ENCODE data around the gene CKS1B.

Gene CKS1B

GRCh38 chr1:154974102-154974807 lies at the start of gene CKS1B:
Gene CKS1B (plus strand): TSS chr1:154974681. CDS start chr1:154974746, 65 bp downstream.
- peak; percentile 100 for DNase-seq

GRCh38 chr1:154925335-154926170 lies 48.9 kb upstream of the CKS1B start:
- no peak for DNase-seq

- DNase-seq: no peak
Observed at GRCh38 chr1:154926201-154926600, 48.3 kb upstream of the CKS1B start.

GRCh38 chr1:154931940-154932487 lies 42.5 kb upstream of the CKS1B start:
- no peak for DNase-seq

GRCh38 chr1:154934358-154934948 lies 40.0 kb upstream of the CKS1B start:
- no peak for DNase-seq

- DNase-seq: no peak
Observed at GRCh38 chr1:154935749-154936554, 38.5 kb upstream of the CKS1B start.

- DNase-seq: peak; percentile 96
Observed at GRCh38 chr1:154936555-154937084, 37.9 kb upstream of the CKS1B start, which contains the start of gene PMVK. Gene PMVK (minus strand): TSS chr1:154936719. CDS start chr1:154936685, 34 bp downstream.

GRCh38 chr1:154937085-154937987 lies 37.1 kb upstream of the CKS1B start:
- DNase-seq: peak; percentile 82

GRCh38 chr1:154937988-154938386 lies 36.5 kb upstream of the CKS1B start:
- DNase-seq: no peak

- DNase-seq: no peak
Observed at GRCh38 chr1:154938604-154939399, 35.7 kb upstream of the CKS1B start.

- no peak for DNase-seq
Observed at GRCh38 chr1:154940213-154940560, 34.3 kb upstream of the CKS1B start.

GRCh38 chr1:154940651-154941194 lies 33.8 kb upstream of the CKS1B start:
- no peak for DNase-seq

- no peak for DNase-seq
Observed at GRCh38 chr1:154941333-154942013, 33.0 kb upstream of the CKS1B start.

- no peak for DNase-seq
Observed at GRCh38 chr1:154943649-154944400, 30.7 kb upstream of the CKS1B start.

GRCh38 chr1:154944401-154945159 lies 29.9 kb upstream of the CKS1B start:
- DNase-seq: peak; percentile 45

- no peak for DNase-seq
Observed at GRCh38 chr1:154945160-154945961, 29.1 kb upstream of the CKS1B start.

Data from NCI-H1048 (cell line).